Measurements from ENCODE around the gene ARMS2.

The ARMS2 gene

DNA sequence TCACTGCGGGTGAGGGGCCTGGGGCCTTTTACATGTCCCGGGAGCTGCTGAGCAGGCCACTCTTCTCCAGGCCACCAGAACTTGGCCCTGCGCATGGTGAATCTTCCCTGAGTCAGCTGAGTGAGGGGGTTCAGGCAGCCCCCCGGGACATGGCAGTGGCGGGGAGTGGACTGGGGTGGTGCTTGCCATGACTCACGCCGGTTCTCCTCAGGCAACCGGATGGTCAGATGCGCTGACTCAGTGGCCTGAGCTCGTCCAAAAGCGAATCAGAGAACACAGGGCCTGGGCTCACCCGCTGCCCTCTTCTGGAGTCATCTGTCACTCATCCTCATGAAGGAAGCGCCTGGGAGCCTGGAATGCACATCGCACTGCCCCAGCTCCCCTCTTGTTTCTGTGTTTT, 40.4 kb downstream of the ARMS2 start:
- DNase-seq (ENCODE audit: low spot score), result peak; percentile 88

DNA sequence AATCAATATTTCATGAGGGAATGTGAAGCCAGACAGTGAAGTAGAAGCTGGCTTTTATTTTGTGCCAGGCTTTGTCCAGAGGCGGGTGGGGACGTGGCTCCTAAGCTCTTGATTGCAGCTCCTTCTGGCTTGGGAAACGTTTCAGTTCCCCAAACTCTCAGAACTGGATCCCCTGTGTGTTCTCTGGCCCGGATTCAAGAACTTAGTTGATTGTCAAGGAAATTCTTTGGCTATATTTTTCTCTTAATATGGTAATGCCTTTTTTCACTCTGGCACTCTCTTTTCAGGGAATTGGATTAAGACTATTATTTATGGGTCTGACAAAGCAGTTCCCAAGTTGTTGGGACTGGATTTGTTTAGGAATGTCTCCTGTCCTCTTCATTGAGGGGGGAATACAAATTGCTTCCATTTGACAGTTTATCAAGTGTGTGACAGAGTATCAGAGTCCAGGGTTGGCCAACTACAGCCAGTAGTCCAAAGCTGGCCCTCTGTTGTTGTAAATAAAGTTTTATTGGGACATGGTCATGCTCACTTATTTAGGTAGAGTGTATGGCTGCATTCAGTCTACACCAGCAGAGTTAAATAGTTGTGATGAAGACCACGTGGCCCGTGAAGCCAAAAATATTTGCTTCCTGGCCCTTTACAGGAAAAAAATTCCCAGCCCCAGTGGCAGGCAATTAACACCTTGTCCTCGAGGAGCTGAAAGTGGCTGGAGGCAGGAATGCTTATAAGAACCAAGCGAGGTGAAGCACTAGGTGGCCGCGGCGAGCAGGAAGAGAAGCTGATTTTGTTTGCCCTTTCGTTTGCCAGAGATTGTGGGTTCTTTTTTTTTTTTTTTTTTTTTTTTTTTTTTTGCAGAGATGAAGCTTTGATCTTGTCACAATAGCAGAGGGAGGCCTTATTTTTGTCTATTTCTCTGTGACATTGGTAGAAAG, 41.2 kb downstream of the ARMS2 start:
- no peak for DNase-seq (ENCODE audit: low spot score)

DNA sequence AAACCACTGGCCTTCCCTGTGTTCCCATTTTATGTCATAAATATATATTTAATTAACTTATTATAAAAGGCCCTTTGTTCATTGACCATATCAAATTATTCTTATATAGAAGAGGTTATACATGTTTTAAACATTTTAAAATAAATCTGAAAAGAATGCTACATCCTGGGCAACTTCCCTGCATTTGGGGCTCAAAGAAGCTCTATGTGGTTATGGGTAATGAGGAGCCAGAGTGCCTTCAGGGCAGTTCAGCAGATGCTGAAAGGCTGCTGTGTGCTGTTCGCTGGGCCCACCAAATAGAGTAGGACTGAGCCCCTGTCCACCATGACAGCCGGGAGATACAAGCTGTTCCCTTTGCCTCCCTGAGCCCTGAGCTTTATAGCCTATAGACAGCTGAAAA, 42.8 kb downstream of the ARMS2 start:
- no peak for DNase-seq (ENCODE audit: low spot score)

DNA sequence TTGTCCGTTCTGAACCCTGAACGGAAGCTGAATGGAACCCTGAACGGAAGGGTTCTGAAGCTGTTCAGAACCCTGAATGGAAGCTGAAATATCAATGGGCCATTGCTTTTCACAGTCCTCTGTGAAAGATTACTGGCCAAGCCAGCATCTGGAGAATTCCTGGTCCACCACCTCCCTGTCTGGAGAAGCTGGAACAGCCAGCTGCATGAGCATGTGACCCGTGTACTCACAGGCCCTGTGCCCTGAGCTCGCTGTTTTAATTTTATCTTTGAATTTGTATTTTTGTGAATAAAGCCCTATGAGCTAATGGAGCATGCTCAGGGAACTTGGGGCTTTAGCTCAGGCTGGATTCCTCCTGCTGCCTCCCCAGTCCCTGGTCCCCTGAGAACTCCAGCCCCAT, 44.1 kb downstream of the ARMS2 start:
- peak; percentile 37 for DNase-seq (ENCODE audit: low spot score)

DNA sequence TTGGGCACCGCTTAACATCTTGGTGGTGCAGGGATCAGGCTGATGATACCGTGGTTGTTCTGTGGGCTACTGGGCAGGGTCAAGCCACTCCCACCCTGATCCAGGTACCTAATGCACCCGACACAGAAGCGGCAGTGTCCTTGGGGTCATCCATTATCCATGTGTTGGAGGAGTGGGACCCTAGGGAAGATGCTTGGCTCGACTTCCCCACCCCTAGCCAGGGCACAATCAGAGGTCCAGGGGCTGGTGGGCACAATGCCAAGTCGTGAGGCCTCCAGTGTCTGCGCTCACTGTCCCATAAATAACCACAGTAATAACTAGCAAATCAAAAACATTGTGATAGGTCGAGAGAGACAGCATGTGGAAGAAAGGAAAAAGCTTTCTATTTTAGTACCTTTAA, 44.6 kb downstream of the ARMS2 start:
- no peak for DNase-seq (ENCODE audit: low spot score)

DNA sequence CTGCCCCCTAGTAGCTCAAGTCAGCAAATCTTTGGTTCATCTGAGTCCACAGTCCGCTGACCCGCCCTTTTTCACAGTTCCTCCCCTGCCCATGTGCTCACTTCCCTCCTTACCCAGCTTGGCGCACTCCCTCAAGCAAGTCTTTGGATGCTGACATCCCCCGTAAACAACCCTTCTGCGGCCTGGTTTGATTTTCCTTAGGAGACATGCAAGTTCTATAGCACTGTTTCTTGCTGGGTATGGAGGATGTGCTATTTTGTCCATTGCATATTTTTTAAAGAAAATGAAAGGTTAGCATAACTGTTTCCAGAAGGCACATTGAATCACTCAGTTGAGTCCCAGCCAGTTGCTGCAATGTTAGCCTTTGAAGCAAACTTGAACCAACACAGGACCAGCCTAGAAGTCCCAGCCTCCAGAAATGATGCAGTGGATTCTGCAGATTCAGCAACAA, 45.1 kb downstream of the ARMS2 start:
- DNase-seq (ENCODE audit: low spot score), result peak; percentile 81

DNA sequence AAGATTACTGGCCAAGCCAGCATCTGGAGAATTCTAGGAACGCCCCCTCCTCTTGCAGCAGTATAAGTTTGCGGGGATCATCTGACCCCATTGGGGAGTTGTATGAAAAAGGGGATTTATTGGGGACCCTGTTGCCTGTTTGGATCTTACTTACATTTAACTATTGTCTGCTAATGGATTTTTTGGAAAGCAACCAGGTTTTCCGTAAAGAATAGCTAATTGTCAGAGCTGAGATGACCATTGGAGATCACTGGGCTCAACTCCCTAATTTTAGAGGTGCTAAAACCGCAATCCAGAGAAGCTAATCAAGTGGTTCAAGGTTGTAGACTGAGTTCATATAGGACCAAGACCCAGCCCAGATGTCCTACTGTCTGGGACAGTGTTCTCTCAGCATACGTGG, 45.7 kb downstream of the ARMS2 start:
- no peak for DNase-seq (ENCODE audit: low spot score)

DNA sequence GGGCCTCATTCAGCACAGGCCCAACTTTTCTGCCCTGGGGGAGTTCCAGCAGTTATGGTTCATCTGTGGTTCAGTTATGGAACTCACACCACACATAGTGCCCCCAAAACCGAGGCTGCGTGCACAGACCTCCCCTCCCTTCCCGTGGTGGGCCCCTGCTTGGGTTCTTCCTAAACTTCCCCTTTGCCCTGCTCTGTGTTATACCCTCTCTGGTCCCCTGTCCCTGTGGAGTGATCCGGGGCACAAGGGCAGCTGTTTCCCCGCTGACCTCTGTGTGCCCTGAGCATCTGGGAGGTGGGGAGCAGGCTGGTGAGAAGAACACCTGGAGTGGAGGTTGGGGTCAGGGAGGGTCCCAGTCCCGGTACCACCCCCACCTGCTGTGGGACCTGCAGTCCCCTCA, 46.3 kb downstream of the ARMS2 start:
- DNase-seq (ENCODE audit: low spot score), result no peak

DNA sequence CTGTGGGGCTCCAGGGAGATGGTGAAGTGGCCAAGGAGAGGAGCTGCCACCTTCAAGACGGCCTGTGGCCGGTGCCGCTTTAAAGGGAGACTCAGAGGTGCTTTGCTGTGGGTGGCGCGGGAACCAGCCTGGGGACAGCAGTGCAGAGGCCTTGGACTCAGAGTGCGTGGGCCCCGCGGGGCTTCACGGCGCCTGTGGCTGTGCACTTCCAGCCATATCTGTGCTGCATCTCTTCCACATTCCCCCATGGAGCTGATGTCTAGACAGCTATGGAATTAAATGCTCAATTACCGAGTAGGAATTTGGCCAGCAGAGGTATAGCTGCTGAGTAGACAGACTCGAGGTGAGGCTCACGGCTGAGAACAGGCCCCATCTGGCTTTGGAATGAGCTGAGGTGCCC, 48.6 kb downstream of the ARMS2 start:
- DNase-seq (ENCODE audit: low spot score), result no peak

DNA sequence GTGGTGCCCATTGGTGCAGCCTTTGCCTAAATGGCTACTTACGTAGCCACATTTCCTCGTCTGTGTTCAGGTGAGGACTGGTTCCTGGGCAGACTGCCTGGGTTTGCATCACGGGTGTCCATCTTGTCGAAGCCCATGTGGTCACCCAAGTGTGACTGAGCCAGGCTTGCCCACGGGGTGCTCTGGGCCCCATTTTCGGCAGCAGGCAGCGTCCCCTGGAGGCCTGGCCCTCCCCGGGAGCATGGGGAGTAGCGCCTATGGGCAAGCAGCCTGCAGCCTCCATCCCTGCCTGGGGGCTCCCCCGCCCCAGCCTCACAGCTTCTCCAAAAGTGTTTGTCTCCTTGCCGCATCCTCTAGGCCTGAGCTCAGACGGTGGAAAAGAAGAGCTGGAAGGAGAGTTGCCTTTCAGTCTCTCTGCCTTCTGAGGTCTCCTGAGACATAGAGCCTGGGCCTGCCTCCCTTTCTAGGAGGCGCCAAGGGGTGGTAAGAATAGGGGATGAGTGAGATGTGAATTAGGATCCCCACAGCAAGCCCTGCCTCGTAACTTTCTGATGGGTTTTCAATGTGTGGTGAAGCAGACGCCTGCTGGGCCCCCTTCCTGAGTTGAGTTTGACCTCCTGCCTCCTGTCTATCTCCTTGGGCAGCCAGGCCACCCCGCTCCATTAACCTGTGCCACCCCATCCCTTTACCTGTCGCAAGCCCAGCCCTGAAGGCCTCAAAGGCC, 49.6 kb downstream of the ARMS2 start:
- DNase-seq (ENCODE audit: low spot score), result no peak

DNA sequence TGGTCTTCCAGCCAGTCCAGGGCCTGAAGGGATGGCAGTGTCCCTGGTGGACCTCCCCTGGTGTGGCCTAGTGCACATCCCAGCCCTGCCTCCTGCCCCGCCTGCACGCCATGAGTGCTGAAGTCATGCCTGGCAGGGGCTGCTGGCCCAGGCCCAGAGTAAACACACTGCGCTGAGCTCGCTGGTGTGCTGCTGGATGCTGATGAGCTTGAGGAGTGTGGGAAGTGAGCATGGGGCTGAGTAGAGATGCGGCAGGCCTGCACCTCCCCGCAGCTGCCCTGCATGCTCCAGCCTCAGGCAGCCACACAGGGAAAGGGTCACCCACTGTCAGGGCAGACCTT, 50.1 kb downstream of the ARMS2 start:
- DNase-seq (ENCODE audit: low spot score), result peak; percentile 96

DNA sequence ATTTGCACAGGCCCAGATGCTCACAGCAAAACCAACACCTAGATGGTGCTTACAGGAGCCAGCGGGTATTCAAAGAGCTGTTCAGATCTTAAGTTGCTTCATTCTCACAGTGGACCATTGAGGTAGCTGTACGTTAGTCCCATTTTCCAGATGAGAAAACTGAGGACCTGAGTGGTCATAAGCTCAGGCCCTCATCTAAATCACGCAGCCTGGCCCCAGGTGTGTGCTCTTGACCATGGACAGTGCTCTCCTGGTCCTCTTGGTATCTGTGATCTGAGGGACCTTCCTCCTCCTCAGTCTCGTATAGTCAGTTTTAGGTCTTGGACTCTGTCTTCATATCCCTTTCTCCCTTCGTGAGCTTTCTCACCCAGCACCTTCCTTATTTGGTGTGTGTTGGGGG, 50.6 kb downstream of the ARMS2 start:
- DNase-seq (ENCODE audit: low spot score), result no peak

DNA sequence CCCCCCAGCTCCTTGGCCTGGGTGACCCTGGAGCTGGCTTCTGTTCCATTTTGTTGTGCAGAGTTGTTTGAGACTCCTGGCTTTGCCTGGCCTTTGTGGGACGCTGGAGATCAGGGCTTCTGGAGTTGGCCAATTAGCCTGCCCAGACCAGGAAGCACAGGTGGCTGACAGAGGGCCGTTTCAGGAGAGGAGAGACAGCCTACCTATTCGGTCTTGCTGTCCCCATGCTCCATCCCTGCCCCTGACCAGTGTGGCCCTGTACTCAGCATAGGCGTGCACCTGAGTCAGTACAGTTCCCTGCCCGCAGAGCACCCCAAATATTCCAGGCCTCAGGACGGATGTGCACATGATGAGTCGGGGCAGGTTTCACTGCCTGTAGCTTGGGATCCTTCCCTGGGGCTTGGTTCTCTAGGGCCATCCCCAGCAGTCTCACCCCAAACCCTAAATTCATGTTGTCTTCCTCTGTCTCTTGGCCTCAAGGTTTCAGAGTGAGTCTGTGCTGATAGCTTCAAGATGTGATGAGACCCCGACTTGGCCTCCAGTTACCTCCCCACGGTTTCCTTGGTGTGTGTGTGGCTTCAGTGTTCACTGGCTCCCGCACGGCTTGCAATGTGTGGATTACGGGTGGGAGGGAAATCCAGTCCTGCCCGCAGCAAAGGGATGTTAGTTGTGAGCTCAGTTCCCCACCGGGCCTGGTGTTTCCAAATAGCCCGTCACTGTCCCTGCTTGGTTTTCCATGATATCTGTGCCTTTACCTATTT, 51.6 kb downstream of the ARMS2 start:
- DNase-seq (ENCODE audit: low spot score), result no peak

Measured in AG20443 (cell line).